AG04450 (cell line): ENCODE results near the gene KMO. TPM values are rescaled to one million over a fixed set of nuclear protein-coding genes. Genes with fewer than 3 reads are reported as not detected.

Experiments used
- CTCF ChIA-PET: fragments of 300-600, 350-600 bp; formaldehyde crosslinking; extraction: SDS; loops from one replicate; lab custom pipeline; 2022; ENCODE audit warnings: antibody characterized with exemption, inconsistent platforms; lab: Charles Lee
- POLR2A ChIA-PET: fragments of 350-600 bp; formaldehyde crosslinking; extraction: SDS; loops from one replicate; lab custom pipeline; 2021; ENCODE audit warnings: antibody characterized with exemption, inconsistent platforms; lab: Yijun Ruan, JAX
- DNase-seq: peaks from one replicate; pipeline ENCODE4 v3.0.0-alpha.2; 2011; ENCODE audit warnings: low read depth, low spot score
- H3K27ac ChIP-seq: one replicate; pipeline ENCODE4 v1.5.1; 2012; ENCODE audit warnings: low read depth, low read length, control low read depth
- H3K27me3 ChIP-seq: one replicate; pipeline ENCODE4 v1.6.0; 2012; ENCODE audit warnings: low read length; ENCODE audit not compliant: control insufficient read depth, insufficient read depth
- H3K4me3 ChIP-seq: 2 replicates; pipeline ENCODE4 v1.5.1; 2011; ENCODE audit warnings: mild to moderate bottlenecking, low read depth, low read length, control low read depth
- H3K9me3 ChIP-seq: 2 replicates; pipeline ENCODE4 v1.5.1; 2012; ENCODE audit warnings: low read length; ENCODE audit not compliant: control insufficient read depth, insufficient read depth
- CTCF ChIP-seq: IDR thresholded peaks from 2 replicates; pipeline ENCODE4 v1.5.1; 2011; ENCODE audit warnings: low read depth, low read length, control low read depth, inconsistent platforms
- polyA plus RNA-seq: library from polyadenylated mRNA; depleted of rRNA; stranded (reverse); fragments of >200 nt; gene quantifications from 2 replicates; pipeline ENCODE4 v1.2.3, GENCODE V29; 2011

KMO gene
- polyA plus RNA-seq, 1 experiment = 0.07 TPM

- ChIA-PET CTCF (interaction anchor here (0.7 to 1.3 kb wide), 3 partner anchors 10 to 210 kb away, joined by 3 to 7 read pairs (median 3); no protein-coding TSS in a partner anchor), POLR2A (no interaction called here)
- no peak for TF ChIP-seq CTCF
- H3K9me3 ChIP-seq = no peaks in the 10 kb centered on the region
- H3K4me3 ChIP-seq = peak overlapping the region; percentile 95
- no peaks in the 10 kb centered on the region for H3K27me3 ChIP-seq
- no peak overlapping the region for H3K27ac ChIP-seq
- DNase-seq = no peak
Observed at GRCh38 chr1:241637604-241638003, 105.4 kb downstream of the KMO start.

GRCh38 chr1:241638099-241638682 is 106.0 kb downstream of the KMO start:
- Histone ChIP-seq H3K9me3 (no peaks in the 10 kb centered on the region; the same call in 1 of the 2 replicates), H3K27me3 (no peaks in the 10 kb centered on the region), H3K4me3 (peak overlapping the region; percentile 95), H3K27ac (no peak overlapping the region)
- POLR2A ChIA-PET = no interaction called here
- no peak for TF ChIP-seq CTCF
- DNase-seq = no peak
- CTCF ChIA-PET = interaction anchor here (0.7 to 1.3 kb wide), 4 partner anchors 11 to 209 kb away, joined by 3 to 7 read pairs (median 4); no protein-coding TSS in a partner anchor

- no peaks in the 10 kb centered on the region for H3K27me3 ChIP-seq
- H3K4me3 ChIP-seq = peak overlapping the region; percentile 95
- no peak for TF ChIP-seq CTCF
- no peaks in the 10 kb centered on the region; the same call in 1 of the 2 replicates for H3K9me3 ChIP-seq
- no peak for DNase-seq
- no peak overlapping the region for H3K27ac ChIP-seq
- ChIA-PET POLR2A (no interaction called here), CTCF (interaction anchor here (0.8 to 0.9 kb wide), 2 partner anchors 13 to 28 kb away, joined by 3 to 5 read pairs; no protein-coding TSS in a partner anchor)
Observed at GRCh38 chr1:241638909-241639622, 106.9 kb downstream of the KMO start.

GRCh38 chr1:241639623-241640148 is 107.5 kb downstream of the KMO start:
- CTCF ChIA-PET = interaction anchor here (1.3 to 2.8 kb wide), 2 partner anchors 14 to 28 kb away, joined by 4 to 23 read pairs; no protein-coding TSS in a partner anchor

More at GRCh38 chr1:241639623-241640148, 107.5 kb downstream of the KMO start:
- TF ChIP-seq CTCF = no peak
- POLR2A ChIA-PET = interaction anchor here (1.2 to 1.5 kb wide), 2 partner anchors 178 to 198 kb away, joined by 4 to 6 read pairs; no protein-coding TSS in a partner anchor
- H3K4me3 ChIP-seq = peak overlapping the region; percentile 95
- peak overlapping the region; percentile 77 for H3K27ac ChIP-seq
- DNase-seq = no peak
- H3K9me3 ChIP-seq = no peaks in the 10 kb centered on the region; the same call in 1 of the 2 replicates
- H3K27me3 ChIP-seq = no peaks in the 10 kb centered on the region
